Esophagus muscularis mucosa (tissue), 4 donors: ENCODE results near the gene PTF1A. TPM values are rescaled to one million over a fixed set of nuclear protein-coding genes. Genes with fewer than 3 reads are reported as not detected.
"Not testable (repeated sequence)": the region's sequence is repeated elsewhere in the genome, so short reads cannot be mapped to it uniquely, and the experiment has no call there.

ENCODE experiments used
- DNase-seq: peaks from one replicate; pipeline ENCODE4 v3.0.0-alpha.2; 2017; ENCODE audit errors: extremely low spot score
- H3K27ac ChIP-seq, 4 donors: fragments of 200-600 bp; sonication (generic); replicated peaks in 1 of 4; 1 replicate in 3 of 4; 2 replicates in 1 of 4; pipeline ENCODE4 v1.5.1; 2016 to 2019; ENCODE audit warnings: mild to moderate bottlenecking in 1 of 4
- H3K27me3 ChIP-seq, 4 donors: fragments of 200-600 bp; sonication (generic); one replicate each; pipeline versions ENCODE4 v1.5.1 to v1.6.0; 2016 to 2019
- H3K36me3 ChIP-seq, 4 donors: fragments of 200-600 bp; sonication (generic); one replicate each; pipeline ENCODE4 v1.5.1; 2016 to 2019
- H3K4me1 ChIP-seq, 4 donors: fragments of 200-600 bp; sonication (generic); one replicate each; pipeline ENCODE4 v1.5.1; 2016 to 2019
- H3K4me3 ChIP-seq, 4 donors: fragments of 200-600 bp; sonication (generic); 1 replicate in 2 of 4; 2 replicates in 2 of 4; pipeline ENCODE4 v1.5.1; 2016 to 2019; ENCODE audit warnings: mild to moderate bottlenecking in 4 of 4, moderate library complexity in 1 of 4
- H3K9me3 ChIP-seq, 4 donors: fragments of 200-600 bp; sonication (generic); 1 replicate in 3 of 4; 2 replicates in 1 of 4; pipeline ENCODE4 v1.5.1; 2016 to 2019
- CTCF ChIP-seq, 3 experiments: fragments of 200-600 bp in 2 of 3; fragments of 450-650 bp in 1 of 3; sonication (generic) in 2 of 3; IDR thresholded peaks; one replicate each; pipeline ENCODE4 v1.5.1; 2017 to 2019; ENCODE audit warnings: antibody characterized with exemption in 3 of 3, mild to moderate bottlenecking in 2 of 3, moderate library complexity in 1 of 3
- EP300 ChIP-seq: sonication (generic); formaldehyde crosslinking; IDR thresholded peaks from one replicate; pipeline ENCODE4 v1.6.1; 2017; ENCODE audit warnings: antibody characterized with exemption
- POLR2A ChIP-seq: fragments of 450-650 bp; IDR thresholded peaks from one replicate; pipeline ENCODE4 v1.6.1; 2017; ENCODE audit warnings: antibody characterized with exemption, moderate library complexity, mild to moderate bottlenecking, low read depth
- POLR2AphosphoS5 ChIP-seq, 2 donors: sonication (generic); formaldehyde crosslinking; IDR thresholded peaks; one replicate each; pipeline ENCODE4 v1.6.1; 2017; ENCODE audit warnings: antibody characterized with exemption in 2 of 2
- WGBS: methylation state at CpG from one replicate; pipeline ENCODE4 v1.1.5; 2018; 5-methylcytosine and 5-hydroxymethylcytosine counted together
- intact Hi-C: fragments of 100-400 bp; cut with DNase I; formaldehyde crosslinking; loops from one replicate; pipeline ENCODE4 v1.15.1; 2023
- total RNA-seq, 4 donors: library from RNA; depleted of rRNA; stranded (reverse); fragments of >200 nt; gene quantifications; one replicate each; pipeline versions ENCODE4 v1.1.0 to v1.2.1, GENCODE V29; 2016

The PTF1A gene
- total RNA-seq, 4 donors from 2014 or later: not detected

GRCh38 chr10:23204773-23205172, 12.7 kb downstream of the PTF1A start:
- WGBS: 11% methylated on average over 10 of the region's 10 CpGs
- no peaks in the 10 kb centered on the region for H3K9me3 ChIP-seq
- no peak for DNase-seq
- no peaks in the 10 kb centered on the region for H3K4me1 ChIP-seq
- H3K36me3 ChIP-seq: no peaks in the 10 kb centered on the region
- H3K4me3 ChIP-seq: no peak overlapping the region
- intact Hi-C loops: no loop called here
- H3K27me3 ChIP-seq: peaks cover 0 to 60% (median 5%) of the 10 kb centered on the region in 4 donors
- TF ChIP-seq POLR2AphosphoS5 (IDR thresholded peaks at IDR 0.05): no peak
- no peak for TF ChIP-seq POLR2A
- no peak for TF ChIP-seq CTCF (IDR thresholded peaks at IDR 0.05)
- no peak for TF ChIP-seq EP300
- no peak overlapping the region for H3K27ac ChIP-seq

- Histone ChIP-seq H3K27ac (no peak overlapping the region), H3K27me3 (peaks cover 0 to 59% (median 0%) of the 10 kb centered on the region in 4 donors), H3K4me3 (no peak overlapping the region), H3K36me3 (no peaks in the 10 kb centered on the region), H3K9me3 (no peaks in the 10 kb centered on the region), H3K4me1 (no peaks in the 10 kb centered on the region)
- TF ChIP-seq POLR2AphosphoS5 (IDR thresholded peaks at IDR 0.05): no peak
- no peak for TF ChIP-seq POLR2A
- no peak for TF ChIP-seq CTCF (IDR thresholded peaks at IDR 0.05)
- no peak for TF ChIP-seq EP300
- WGBS: 41% methylated on average over 3 of the region's 3 CpGs
- intact Hi-C loops: no loop called here
- no peak for DNase-seq
Measured at GRCh38 chr10:23205972-23206642, 14.0 kb downstream of the PTF1A start.

- Histone ChIP-seq H3K36me3 (no peaks in the 10 kb centered on the region), H3K27me3 (peaks cover 0 to 3% (median 0%) of the 10 kb centered on the region in 4 donors), H3K4me3 (no peak overlapping the region), H3K4me1 (no peaks in the 10 kb centered on the region), H3K27ac (no peak overlapping the region), H3K9me3 (no peaks in the 10 kb centered on the region)
- WGBS: 97% methylated on average over 1 of the region's 1 CpG
- intact Hi-C loops: no loop called here
- DNase-seq: no peak
- TF ChIP-seq EP300 (no peak), CTCF (IDR thresholded peaks at IDR 0.05) (no peak), POLR2A (no peak), POLR2AphosphoS5 (IDR thresholded peaks at IDR 0.05) (no peak)
Measured at GRCh38 chr10:23217471-23217870, 25.4 kb downstream of the PTF1A start.

- Histone ChIP-seq H3K9me3 (no peaks in the 10 kb centered on the region), H3K4me3 (no peak overlapping the region), H3K27me3 (no peaks in the 10 kb centered on the region), H3K36me3 (no peaks in the 10 kb centered on the region), H3K27ac (no peak overlapping the region), H3K4me1 (no peaks in the 10 kb centered on the region)
- 83% methylated on average over 1 of the region's 1 CpG for WGBS
- intact Hi-C loops: no loop called here
- TF ChIP-seq EP300 (no peak), POLR2A (no peak), POLR2AphosphoS5 (IDR thresholded peaks at IDR 0.05) (no peak), CTCF (IDR thresholded peaks at IDR 0.05) (no peak)
- no peak for DNase-seq
Measured at GRCh38 chr10:23230582-23230981, 38.5 kb downstream of the PTF1A start.

- TF ChIP-seq EP300 (no peak), POLR2AphosphoS5 (IDR thresholded peaks at IDR 0.05) (no peak), CTCF (IDR thresholded peaks at IDR 0.05) (no peak), POLR2A (no peak)
- Histone ChIP-seq H3K36me3 (no peaks in the 10 kb centered on the region), H3K9me3 (peaks cover 0 to 20% (median 6%) of the 10 kb centered on the region in 4 donors), H3K27ac (no peak overlapping the region), H3K4me1 (no peaks in the 10 kb centered on the region), H3K27me3 (no peaks in the 10 kb centered on the region), H3K4me3 (no peak overlapping the region)
- intact Hi-C loops: no loop called here
- 81% methylated on average over 3 of the region's 3 CpGs for WGBS
- DNase-seq: no peak
Measured at GRCh38 chr10:23238015-23238414, 45.9 kb downstream of the PTF1A start.

GRCh38 chr10:23241779-23242178, 49.7 kb downstream of the PTF1A start:
- peaks cover 0 to 20% (median 6%) of the 10 kb centered on the region in 4 donors for H3K9me3 ChIP-seq
- H3K27me3 ChIP-seq, H3K27ac ChIP-seq, H3K4me1 ChIP-seq, H3K4me3 ChIP-seq, intact Hi-C loops, H3K36me3 ChIP-seq, DNase-seq: not testable (repeated sequence)
- 80% methylated on average over 1 of the region's 1 CpG for WGBS
